ENCODE data around the gene CD151.

DNA sequence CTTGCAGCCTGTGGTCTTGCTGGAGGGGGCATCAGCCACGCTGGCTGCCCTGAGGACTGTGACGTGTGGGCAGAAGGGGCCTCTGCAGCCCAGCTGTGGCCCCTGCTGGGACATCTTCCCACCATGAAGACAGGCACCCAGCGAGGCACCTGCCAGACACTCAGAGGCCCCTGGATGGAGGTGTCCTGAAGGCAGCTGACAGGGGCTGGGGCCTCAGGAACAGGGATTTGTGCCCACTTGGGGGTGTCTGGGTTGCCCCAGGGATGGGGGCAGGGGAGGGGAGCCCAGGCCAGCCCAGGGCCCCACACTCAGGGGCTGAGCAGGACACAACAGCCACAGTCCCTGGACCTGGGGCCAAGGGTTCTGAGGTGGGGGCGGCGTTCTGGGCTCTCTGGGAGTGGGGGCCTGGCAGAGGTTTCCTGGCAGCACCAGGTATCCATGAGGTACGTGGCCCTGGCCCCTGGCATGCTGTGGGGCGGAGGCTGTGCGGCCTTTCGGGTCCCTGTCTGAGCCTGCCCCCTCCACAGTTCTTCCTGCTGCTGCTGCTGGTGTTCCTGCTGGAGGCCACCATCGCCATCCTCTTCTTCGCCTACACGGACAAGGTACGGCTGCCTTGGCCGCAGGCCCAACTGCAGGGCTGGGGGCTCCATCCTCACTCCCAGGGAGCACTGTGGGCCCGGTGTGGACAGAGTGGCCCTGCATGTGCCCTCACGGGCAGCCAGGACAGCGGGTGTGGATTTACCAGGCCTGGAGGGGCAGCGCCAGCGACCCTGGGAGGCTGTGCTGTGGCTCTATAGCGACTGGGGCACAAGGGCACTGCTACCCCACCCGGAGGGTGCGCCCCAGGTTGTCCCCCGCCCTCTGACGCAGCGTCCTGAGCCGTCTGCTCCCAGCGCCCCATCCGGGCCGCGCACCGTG is 31.4 kb downstream of the CD151 start:
- TF ChIP-seq POLR2A (IDR thresholded peaks at IDR 0.05; ENCODE audit: low read depth, low read length) (no peak), POLR2AphosphoS5 (IDR thresholded peaks at IDR 0.05; ENCODE audit: low read depth, low read length) (no peak), TAF1 (IDR thresholded peaks at IDR 0.05; ENCODE audit: borderline replicate concordance, low read depth, low read length) (no peak)
